WERI-Rb-1 (cell line): ENCODE measurements around the gene APCDD1L.

Experiments
- DNase-seq: peaks from one replicate; pipeline ENCODE4 v3.0.0-alpha.2; 2020
- H3K27ac ChIP-seq: fragments of 250-450 bp; sonication (Bioruptor Pico); 2 replicates; pipeline ENCODE4 v1.5.1; 2020; ENCODE audit warnings: mild to moderate bottlenecking, moderate library complexity
- H3K27me3 ChIP-seq: fragments of 250-450 bp; sonication (Bioruptor Pico); 2 replicates; pipeline ENCODE4 v1.5.1; 2021; ENCODE audit warnings: mild to moderate bottlenecking, low read depth, moderate library complexity; ENCODE audit not compliant: insufficient read depth, severe bottlenecking
- H3K36me3 ChIP-seq: fragments of 250-450 bp; sonication (Bioruptor Pico); 2 replicates; pipeline ENCODE4 v1.5.1; 2020; ENCODE audit warnings: mild to moderate bottlenecking, moderate library complexity
- H3K4me3 ChIP-seq: 2 replicates; pipeline ENCODE4 v1.5.1; 2011; ENCODE audit warnings: low read depth, mild to moderate bottlenecking, control low read depth, low read length
- H3K9me3 ChIP-seq: fragments of 250-450 bp; sonication (Bioruptor Pico); 2 replicates; pipeline ENCODE4 v1.5.1; 2021; ENCODE audit warnings: mild to moderate bottlenecking, moderate library complexity; ENCODE audit not compliant: severe bottlenecking
- TF ChIP-seq, protein P1 (sequence below): IDR thresholded peaks from 2 replicates; pipeline ENCODE4 v1.5.1; 2011; ENCODE audit warnings: low read depth, mild to moderate bottlenecking, control low read depth, inconsistent platforms, low read length

The APCDD1L gene

DNA sequence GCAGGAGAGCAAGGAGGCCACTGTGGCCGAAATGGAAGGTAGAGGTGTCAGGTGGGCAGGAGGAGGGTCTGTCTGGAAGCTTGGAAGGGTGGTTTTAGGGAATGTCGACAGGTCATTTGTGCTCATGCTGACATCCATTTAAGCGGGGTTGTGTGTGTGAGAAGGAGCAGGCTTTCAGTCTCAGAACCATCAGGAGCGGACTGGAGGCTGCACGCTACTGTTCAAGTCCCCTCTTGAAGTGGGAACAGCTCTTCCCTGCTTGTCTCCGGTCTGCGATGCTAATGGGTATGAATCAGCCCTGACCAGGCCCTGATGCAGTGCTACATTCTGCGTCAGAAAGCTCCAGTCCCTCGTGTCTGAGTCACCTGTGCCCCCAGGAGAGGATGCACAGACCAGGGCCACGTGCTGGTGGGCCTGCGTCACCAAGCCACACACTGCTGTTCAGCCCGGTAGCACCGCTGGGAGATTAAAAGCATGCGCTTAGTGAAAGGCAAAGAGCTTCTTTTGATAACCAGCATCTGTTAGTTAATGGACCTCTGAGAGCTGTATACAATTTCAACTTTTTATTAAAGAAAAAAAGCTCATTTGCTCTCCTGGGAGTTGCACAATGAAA, 58.0 kb downstream of the APCDD1L start:
- H3K9me3 ChIP-seq = no peaks in the 10 kb centered on the region
- TF ChIP-seq, protein P1, sequence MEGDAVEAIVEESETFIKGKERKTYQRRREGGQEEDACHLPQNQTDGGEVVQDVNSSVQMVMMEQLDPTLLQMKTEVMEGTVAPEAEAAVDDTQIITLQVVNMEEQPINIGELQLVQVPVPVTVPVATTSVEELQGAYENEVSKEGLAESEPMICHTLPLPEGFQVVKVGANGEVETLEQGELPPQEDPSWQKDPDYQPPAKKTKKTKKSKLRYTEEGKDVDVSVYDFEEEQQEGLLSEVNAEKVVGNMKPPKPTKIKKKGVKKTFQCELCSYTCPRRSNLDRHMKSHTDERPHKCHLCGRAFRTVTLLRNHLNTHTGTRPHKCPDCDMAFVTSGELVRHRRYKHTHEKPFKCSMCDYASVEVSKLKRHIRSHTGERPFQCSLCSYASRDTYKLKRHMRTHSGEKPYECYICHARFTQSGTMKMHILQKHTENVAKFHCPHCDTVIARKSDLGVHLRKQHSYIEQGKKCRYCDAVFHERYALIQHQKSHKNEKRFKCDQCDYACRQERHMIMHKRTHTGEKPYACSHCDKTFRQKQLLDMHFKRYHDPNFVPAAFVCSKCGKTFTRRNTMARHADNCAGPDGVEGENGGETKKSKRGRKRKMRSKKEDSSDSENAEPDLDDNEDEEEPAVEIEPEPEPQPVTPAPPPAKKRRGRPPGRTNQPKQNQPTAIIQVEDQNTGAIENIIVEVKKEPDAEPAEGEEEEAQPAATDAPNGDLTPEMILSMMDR = no peak
- no peaks in the 10 kb centered on the region for H3K36me3 ChIP-seq
- no peak for DNase-seq
- H3K4me3 ChIP-seq = no peak overlapping the region
- no peak overlapping the region for H3K27ac ChIP-seq
- H3K27me3 ChIP-seq = no peaks in the 10 kb centered on the region

GRCh38 chr20:58454460-58454859, 60.7 kb downstream of the APCDD1L start:
- H3K27me3 ChIP-seq = no peaks in the 10 kb centered on the region
- no peak overlapping the region for H3K4me3 ChIP-seq
- H3K27ac ChIP-seq = no peak overlapping the region
- TF ChIP-seq, protein P1 = no peak
- no peaks in the 10 kb centered on the region for H3K36me3 ChIP-seq
- H3K9me3 ChIP-seq = no peaks in the 10 kb centered on the region
- DNase-seq = no peak

DNA sequence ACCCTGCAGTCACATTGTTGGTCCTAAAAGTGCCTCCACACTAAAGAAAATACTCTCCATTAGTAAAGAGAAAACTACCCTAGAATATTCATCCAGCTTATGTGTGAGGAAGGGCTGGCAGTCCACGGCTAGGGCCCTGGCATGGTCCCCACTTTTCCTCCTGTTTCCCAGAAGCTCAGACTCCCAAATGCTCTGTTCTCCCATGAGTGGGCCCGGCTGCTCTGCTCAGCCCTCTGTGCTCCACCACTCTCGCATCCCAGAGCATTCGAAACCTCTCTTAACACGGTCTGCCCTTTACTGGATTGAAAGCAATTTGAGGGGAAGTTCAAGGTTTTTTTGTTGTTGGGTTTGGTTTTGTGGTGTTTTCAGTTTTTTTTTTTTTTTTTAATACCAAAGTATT, 61.8 kb downstream of the APCDD1L start:
- TF ChIP-seq, protein P1 = no peak
- H3K36me3 ChIP-seq = peaks cover 3% of the 10 kb centered on the region

GRCh38 chr20:58452667-58453255, 62.4 kb downstream of the APCDD1L start:
- H3K27me3 ChIP-seq = no peaks in the 10 kb centered on the region
- peaks cover 7% of the 10 kb centered on the region for H3K36me3 ChIP-seq
- H3K9me3 ChIP-seq = no peaks in the 10 kb centered on the region
- TF ChIP-seq, protein P1 = no peak
- no peak for DNase-seq
- H3K4me3 ChIP-seq = no peak overlapping the region
- H3K27ac ChIP-seq = no peak overlapping the region

More for the DNA sequence above, 61.8 kb downstream of the APCDD1L start:
- Histone ChIP-seq H3K4me3 (no peak overlapping the region), H3K9me3 (no peaks in the 10 kb centered on the region), H3K27me3 (no peaks in the 10 kb centered on the region), H3K27ac (no peak overlapping the region)
- no peak for DNase-seq

DNA sequence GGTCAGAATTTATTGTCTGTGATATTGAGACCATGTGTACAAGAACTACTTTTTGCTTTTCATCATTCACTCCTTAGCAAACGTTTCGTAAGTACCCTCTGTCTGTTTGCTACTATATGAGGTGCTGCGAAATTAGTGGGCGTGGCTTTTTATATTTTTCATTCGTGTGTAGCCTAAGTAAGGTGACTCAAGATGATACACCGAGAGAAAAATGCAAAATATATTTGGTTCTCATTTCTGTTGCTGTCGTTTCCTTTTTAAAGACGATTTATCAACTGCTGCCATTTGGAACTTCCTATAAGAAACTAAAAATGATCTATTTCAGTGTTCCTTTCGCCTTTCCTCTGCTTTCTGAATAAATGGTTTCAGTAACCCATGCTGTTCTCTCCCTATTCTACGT, 64.9 kb downstream of the APCDD1L start:
- H3K27me3 ChIP-seq = no peaks in the 10 kb centered on the region
- TF ChIP-seq, protein P1 = no peak
- no peak overlapping the region for H3K4me3 ChIP-seq
- peaks cover 12% of the 10 kb centered on the region for H3K36me3 ChIP-seq
- no peaks in the 10 kb centered on the region for H3K9me3 ChIP-seq
- no peak for DNase-seq
- no peak overlapping the region for H3K27ac ChIP-seq
